HEK293T (cell line): ENCODE measurements around the gene KCNQ5.

ENCODE experiments used
- ARNT ChIP-seq: fragments of 450-650 bp; IDR thresholded peaks from 2 replicates; pipeline ENCODE4 v1.6.1; 2017; ENCODE audit warnings: mild to moderate bottlenecking
- BHLHE40 ChIP-seq: fragments of 450-650 bp; IDR thresholded peaks from 2 replicates; pipeline ENCODE4 v1.6.1; 2016; ENCODE audit warnings: mild to moderate bottlenecking, moderate library complexity, borderline replicate concordance
- CTBP1 ChIP-seq: fragments of 450-650 bp; IDR thresholded peaks from 2 replicates; pipeline ENCODE4 v1.6.1; 2016; ENCODE audit warnings: borderline replicate concordance
- ELF4 ChIP-seq: fragments of 450-650 bp; IDR thresholded peaks from 2 replicates; pipeline ENCODE4 v1.6.1; 2017; ENCODE audit warnings: antibody characterized with exemption
- FOXA1 ChIP-seq: fragments of 450-650 bp; IDR thresholded peaks from 2 replicates; pipeline ENCODE4 v1.6.1; 2016; ENCODE audit warnings: mild to moderate bottlenecking
- FOXK2 ChIP-seq: fragments of 450-650 bp; IDR thresholded peaks from 2 replicates; pipeline ENCODE4 v1.6.1; 2016; ENCODE audit warnings: mild to moderate bottlenecking
- FOXM1 ChIP-seq: fragments of 450-650 bp; IDR thresholded peaks from 2 replicates; pipeline ENCODE4 v1.6.1; 2017; ENCODE audit warnings: mild to moderate bottlenecking, borderline replicate concordance
- HDGF ChIP-seq: fragments of 450-650 bp; IDR thresholded peaks from 2 replicates; pipeline ENCODE4 v1.6.1; 2017; ENCODE audit warnings: antibody characterized with exemption, borderline replicate concordance
- L3MBTL2 ChIP-seq: fragments of 450-650 bp; conservative IDR thresholded peaks from 2 replicates; pipeline ENCODE4 v1.6.1; 2016; ENCODE audit warnings: mild to moderate bottlenecking
- LEF1 ChIP-seq: fragments of 450-650 bp; IDR thresholded peaks from 2 replicates; pipeline ENCODE4 v1.6.1; 2017; ENCODE audit warnings: mild to moderate bottlenecking, borderline replicate concordance
- NFRKB ChIP-seq: fragments of 450-650 bp; IDR thresholded peaks from 2 replicates; pipeline ENCODE4 v1.6.1; 2016; ENCODE audit warnings: mild to moderate bottlenecking, moderate library complexity
- SP1 ChIP-seq: fragments of 450-650 bp; IDR thresholded peaks from 2 replicates; pipeline ENCODE4 v1.6.1; 2017
- SUZ12 ChIP-seq: fragments of 450-650 bp; IDR thresholded peaks from 2 replicates; pipeline ENCODE4 v1.6.1; 2016; ENCODE audit warnings: mild to moderate bottlenecking
- ZNF384 ChIP-seq: fragments of 450-650 bp; IDR thresholded peaks from 2 replicates; pipeline ENCODE4 v1.6.1; 2016

DNA sequence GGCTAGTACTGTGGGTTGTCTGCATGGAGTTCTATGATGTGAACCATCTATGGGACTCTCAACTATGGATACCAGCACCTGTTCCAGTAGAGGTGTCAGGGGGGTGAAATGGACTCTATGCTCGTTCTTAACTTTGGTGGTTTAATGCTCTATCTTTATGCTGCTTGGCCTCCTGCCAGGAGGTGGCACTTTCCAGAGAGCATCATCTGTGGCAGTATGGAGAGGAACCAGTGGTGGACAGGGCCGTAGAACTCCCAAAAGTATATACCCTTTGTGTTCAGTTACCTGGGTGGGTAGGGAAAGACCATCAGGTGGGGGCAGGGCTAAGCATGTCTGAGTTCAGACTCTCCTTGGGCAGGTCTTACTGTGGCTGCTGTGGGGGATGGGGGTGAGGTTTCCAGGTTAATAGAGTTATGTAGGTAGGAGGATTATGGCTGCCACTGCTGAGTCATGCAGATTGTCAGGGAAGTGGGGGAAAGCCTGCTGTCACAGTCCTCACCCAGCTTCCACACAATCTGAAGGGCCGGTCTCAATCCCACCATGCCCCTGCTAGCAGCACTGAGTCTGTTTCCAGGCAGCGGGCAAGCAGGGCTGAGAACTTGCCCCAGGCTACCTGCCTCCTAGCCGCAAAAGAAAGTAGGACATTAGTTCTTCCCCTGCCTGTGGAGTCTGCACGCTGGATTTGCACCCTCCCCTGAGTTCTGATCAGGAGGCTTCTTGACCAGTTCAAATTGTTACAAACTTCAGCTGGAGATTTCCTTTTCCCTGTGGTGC is 284.0 kb downstream of the KCNQ5 start:
- TF ChIP-seq SP1 (no peak), BHLHE40 (no peak), FOXK2 (no peak), ZNF384 (no peak), ARNT (no peak), ELF4 (no peak), SUZ12 (no peak), CTBP1 (no peak), HDGF (no peak), FOXM1 (no peak), NFRKB (no peak), FOXA1 (no peak), LEF1 (no peak), L3MBTL2 (no peak)
